Measurements from ENCODE around the gene NRTN. TPM values are rescaled to one million over a fixed set of nuclear protein-coding genes. Genes with fewer than 3 reads are reported as not detected.

Gene NRTN
- total RNA-seq, 1 experiment from 2014 or later, result 4.6 TPM

DNA sequence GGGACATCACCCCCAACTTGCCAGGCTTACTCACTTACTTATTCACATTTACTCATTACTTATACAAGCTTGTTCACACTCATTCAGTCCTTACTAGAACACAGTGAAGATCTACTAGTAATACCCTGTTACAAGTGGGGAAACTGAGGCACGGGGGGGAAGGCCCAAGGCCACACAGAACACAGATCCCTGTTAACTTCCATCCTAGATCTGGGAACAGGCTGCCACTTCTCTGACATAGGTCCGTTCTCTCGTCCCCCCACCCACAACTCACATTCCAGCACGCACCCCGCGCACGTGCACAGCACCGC is 1.5 kb upstream of the NRTN start:
- Mint-ChIP-seq H3K36me3 (ENCODE audit: insufficient read depth in 1 of 3, low read depth in 3 of 3) (peaks cover 0 to 4% (median 0%) of the 10 kb centered on the region in 3 experiments; a peak in 2 of 7 replicates), H3K27ac (no peak overlapping the region), H3K27me3 (ENCODE audit: low read depth) (peaks cover 55% of the 10 kb centered on the region), H3K4me1 (peaks cover 16 to 30% of the 10 kb centered on the region in 2 experiments), H3K4me3 (peak overlapping the region in 1 of 2 experiments; percentile 71; a peak in 3 of 5 replicates), H3K9me3 (peaks cover 0 to 4% of the 10 kb centered on the region in 2 experiments; a peak in 3 of 5 replicates)
- Histone ChIP-seq H2AK5ac (ENCODE audit: insufficient read length, low read length) (no peak overlapping the region), H3K4me1 (ENCODE audit: insufficient read depth, low read length) (no peaks in the 10 kb centered on the region), H2BK5ac (ENCODE audit: insufficient read length, low read length) (no peak overlapping the region), H2BK12ac (ENCODE audit: insufficient read length, low read depth, low read length) (no peak overlapping the region), H3K79me2 (ENCODE audit: insufficient read depth, low read length) (no peaks in the 10 kb centered on the region), H3K9ac (ENCODE audit: extremely low read depth, insufficient read length, low read length) (no peak overlapping the region), H3K9me3 (ENCODE audit: control insufficient read depth, low read depth, low read length) (no peaks in the 10 kb centered on the region), H3K27ac (ENCODE audit: insufficient read length, low read depth, low read length) (no peak overlapping the region), H4K5ac (ENCODE audit: insufficient read length, low read depth, low read length) (no peak overlapping the region), H3K23me2 (ENCODE audit: insufficient read length, low read depth, low read length, poor library complexity, severe bottlenecking) (peaks cover 6% of the 10 kb centered on the region), H3K14ac (ENCODE audit: insufficient read depth, low read length) (no peak overlapping the region), H3K4me2 (ENCODE audit: insufficient read depth, insufficient read length, low read length) (peak overlapping the region; percentile 18), H3K23ac (ENCODE audit: insufficient read length, low read depth, low read length) (no peak overlapping the region), H2BK120ac (ENCODE audit: low read depth, low read length, poor library complexity, severe bottlenecking) (no peak overlapping the region), H2BK15ac (ENCODE audit: low read depth, low read length) (no peak overlapping the region), H4K8ac (replicated peaks; ENCODE audit: insufficient read length, low read depth, low read length) (no peak overlapping the region), H4K91ac (ENCODE audit: insufficient read length, low read depth, low read length) (no peak overlapping the region), H3T11ph (ENCODE audit: low read length) (no peak overlapping the region), H2AFZ (ENCODE audit: low read length) (no peak overlapping the region), H3K18ac (ENCODE audit: insufficient read length, low read depth, low read length) (peak overlapping the region; percentile 47), H2BK20ac (ENCODE audit: low read depth, low read length, poor library complexity, severe bottlenecking) (no peak overlapping the region), H3K4ac (ENCODE audit: low read depth, low read length) (no peak overlapping the region), H4K20me1 (ENCODE audit: control insufficient read depth, insufficient read depth, insufficient read length) (no peaks in the 10 kb centered on the region), H3K79me1 (ENCODE audit: insufficient read depth, low read depth, low read length, poor library complexity, severe bottlenecking) (no peaks in the 10 kb centered on the region), H3K56ac (ENCODE audit: insufficient read length, low read depth, low read length) (no peak overlapping the region), H3K27me3 (ENCODE audit: insufficient read depth, low read length) (no peaks in the 10 kb centered on the region; the same call in 1 of the 2 replicates)
- TF ChIP-seq, protein P1, sequence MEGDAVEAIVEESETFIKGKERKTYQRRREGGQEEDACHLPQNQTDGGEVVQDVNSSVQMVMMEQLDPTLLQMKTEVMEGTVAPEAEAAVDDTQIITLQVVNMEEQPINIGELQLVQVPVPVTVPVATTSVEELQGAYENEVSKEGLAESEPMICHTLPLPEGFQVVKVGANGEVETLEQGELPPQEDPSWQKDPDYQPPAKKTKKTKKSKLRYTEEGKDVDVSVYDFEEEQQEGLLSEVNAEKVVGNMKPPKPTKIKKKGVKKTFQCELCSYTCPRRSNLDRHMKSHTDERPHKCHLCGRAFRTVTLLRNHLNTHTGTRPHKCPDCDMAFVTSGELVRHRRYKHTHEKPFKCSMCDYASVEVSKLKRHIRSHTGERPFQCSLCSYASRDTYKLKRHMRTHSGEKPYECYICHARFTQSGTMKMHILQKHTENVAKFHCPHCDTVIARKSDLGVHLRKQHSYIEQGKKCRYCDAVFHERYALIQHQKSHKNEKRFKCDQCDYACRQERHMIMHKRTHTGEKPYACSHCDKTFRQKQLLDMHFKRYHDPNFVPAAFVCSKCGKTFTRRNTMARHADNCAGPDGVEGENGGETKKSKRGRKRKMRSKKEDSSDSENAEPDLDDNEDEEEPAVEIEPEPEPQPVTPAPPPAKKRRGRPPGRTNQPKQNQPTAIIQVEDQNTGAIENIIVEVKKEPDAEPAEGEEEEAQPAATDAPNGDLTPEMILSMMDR (conservative IDR thresholded peaks at IDR 0.05), result no peak
- no CpG with 5 or more reads among the region's 8 CpGs for WGBS (ENCODE audit: extremely low coverage, insufficient read length, low lambda C conversion rate)
- DNase-seq, result no peak

Measured in H9 (cell line).